Spleen (tissue), 11 donors: Measurements from ENCODE around the gene OFD1. TPM values are rescaled to one million over a fixed set of nuclear protein-coding genes. Genes with fewer than 3 reads are reported as not detected.

Experiments used
- DNase-seq: peaks from one replicate; pipeline ENCODE4 v3.0.0-alpha.2; 2020
- H3K27ac ChIP-seq, 8 donors: fragments of 200-600 bp; sonication (generic) in 7 of 8; 1 replicate in 4 of 8; 2 replicates in 4 of 8; pipeline versions ENCODE4 v1.5.0 to v1.8.0; 2016 to 2021; ENCODE audit warnings: inconsistent platforms in 4 of 8, mild to moderate bottlenecking in 4 of 8, moderate library complexity in 1 of 8
- H3K27me3 ChIP-seq, 7 donors: fragments of 200-600 bp; sonication (generic) in 6 of 7; replicated peaks in 1 of 7; 1 replicate in 4 of 7; 2 replicates in 3 of 7; pipeline versions ENCODE4 v1.5.0 to v1.8.0; 2016 to 2021; ENCODE audit warnings: inconsistent platforms in 3 of 7, mild to moderate bottlenecking in 1 of 7
- H3K36me3 ChIP-seq, 6 donors: fragments of 200-600 bp; sonication (generic) in 5 of 6; 1 replicate in 4 of 6; 2 replicates in 2 of 6; pipeline versions ENCODE4 v1.5.0 to v1.8.0; 2016 to 2021; ENCODE audit warnings: inconsistent platforms in 2 of 6
- H3K4me1 ChIP-seq, 6 donors: fragments of 200-600 bp; sonication (generic) in 5 of 6; 1 replicate in 3 of 6; 2 replicates in 3 of 6; pipeline versions ENCODE4 v1.5.0 to v1.8.0; 2016 to 2021; ENCODE audit warnings: inconsistent platforms in 3 of 6
- H3K4me3 ChIP-seq, 8 donors: fragments of 200-600 bp; sonication (generic) in 7 of 8; 1 replicate in 4 of 8; 2 replicates in 4 of 8; pipeline versions ENCODE4 v1.5.0 to v1.8.0; 2016 to 2021; ENCODE audit warnings: inconsistent platforms in 4 of 8, mild to moderate bottlenecking in 4 of 8, moderate library complexity in 2 of 8
- H3K9me3 ChIP-seq, 8 donors: fragments of 200-600 bp; sonication (generic) in 7 of 8; 1 replicate in 4 of 8; 2 replicates in 4 of 8; pipeline versions ENCODE4 v1.5.0 to v1.8.0; 2016 to 2021; ENCODE audit warnings: inconsistent platforms in 4 of 8
- POLR2A ChIP-seq, 3 donors: fragments of 450-650 bp; IDR thresholded peaks; one replicate each; pipeline ENCODE4 v1.5.1; 2017; ENCODE audit warnings: antibody characterized with exemption in 3 of 3, mild to moderate bottlenecking in 1 of 3
- POLR2AphosphoS5 ChIP-seq, 3 donors: sonication (generic); formaldehyde crosslinking; IDR thresholded peaks; one replicate each; pipeline ENCODE4 v1.5.1; 2017; ENCODE audit warnings: antibody characterized with exemption in 3 of 3
- WGBS, 5 donors: extraction: QIAGEN DNeasy Blood & Tissue Kit in 3 of 5; methylation state at CpG; one replicate each; pipeline versions ENCODE4 v1.1.5 to v1.1.7; 2013 to 2018; 5-methylcytosine and 5-hydroxymethylcytosine counted together
- intact Hi-C: fragments of 100-400 bp; cut with DNase I; formaldehyde crosslinking; loops from one replicate; pipeline ENCODE4 v1.15.0; 2023; ENCODE audit warnings: low total_unique reads
- polyA plus RNA-seq, 3 donors: library from polyadenylated mRNA; stranded (reverse); fragments of 200-250 nt; gene quantifications; one replicate each; pipeline ENCODE4 v1.2.1, GENCODE V29; 2013
- total RNA-seq, 7 donors: library from RNA; depleted of rRNA in 3 of 7; stranded (reverse); fragments of >200 nt in 3 of 7; fragmentation: NEBNext Ultra II Directional in 4 of 7; extraction: Animal tissue kit (Norgen Biotek cat#: 25700) in 4 of 7; gene quantifications; one replicate each; pipeline versions ENCODE4 v1.1.0 to v1.2.1, GENCODE V29; 2016 to 2021
- TF ChIP-seq, protein P1 (sequence below), 11 experiments: fragments of 200-600 bp in 7 of 11; fragments of 450-650 bp in 4 of 11; sonication (generic) in 4 of 11; IDR thresholded peaks in 8 of 11; conservative IDR thresholded peaks in 3 of 11; 1 replicate in 7 of 11; 2 replicates in 4 of 11; pipeline versions ENCODE4 v1.4.0 to v1.8.0; 2016 to 2021; ENCODE audit warnings: antibody characterized with exemption in 11 of 11, inconsistent platforms in 4 of 11, mild to moderate bottlenecking in 1 of 11
- donor health status: healthy with polysubstance abuse.
- donor health status: DM: no; HTN: no; CAD: no; lungs with moderate emphysema.
- donor health status: DM: no; HTN: no; CAD: no.
- donor health status: Bipolar disorder and iron deficiency.
- donor health status: healthy.
- donor health status: DM: no; HTN: no; CAD: no.
- donor health status: DM: yes; HTN: yes; CAD: no.

OFD1 gene
- total and polyA plus RNA-seq, 10 donors, result 33.6 to 138 (median 50.9) TPM

- intact Hi-C loops, result no loop called here
- WGBS, 5 donors, result 71 to 85% (median 77%) methylated on average over 4 to 5 of the region's 5 CpGs
- H3K9me3 ChIP-seq, result no peaks in the 10 kb centered on the region
- peaks cover 0 to 17% (median 0%) of the 10 kb centered on the region in 6 donors for H3K36me3 ChIP-seq
- peaks cover 10 to 70% (median 36%) of the 10 kb centered on the region in 6 donors for H3K4me1 ChIP-seq
- H3K4me3 ChIP-seq, result no peak overlapping the region
- peak overlapping the region in 1 of 8 donors; percentile 17 for H3K27ac ChIP-seq
- DNase-seq, result no peak
- TF ChIP-seq, protein P1, sequence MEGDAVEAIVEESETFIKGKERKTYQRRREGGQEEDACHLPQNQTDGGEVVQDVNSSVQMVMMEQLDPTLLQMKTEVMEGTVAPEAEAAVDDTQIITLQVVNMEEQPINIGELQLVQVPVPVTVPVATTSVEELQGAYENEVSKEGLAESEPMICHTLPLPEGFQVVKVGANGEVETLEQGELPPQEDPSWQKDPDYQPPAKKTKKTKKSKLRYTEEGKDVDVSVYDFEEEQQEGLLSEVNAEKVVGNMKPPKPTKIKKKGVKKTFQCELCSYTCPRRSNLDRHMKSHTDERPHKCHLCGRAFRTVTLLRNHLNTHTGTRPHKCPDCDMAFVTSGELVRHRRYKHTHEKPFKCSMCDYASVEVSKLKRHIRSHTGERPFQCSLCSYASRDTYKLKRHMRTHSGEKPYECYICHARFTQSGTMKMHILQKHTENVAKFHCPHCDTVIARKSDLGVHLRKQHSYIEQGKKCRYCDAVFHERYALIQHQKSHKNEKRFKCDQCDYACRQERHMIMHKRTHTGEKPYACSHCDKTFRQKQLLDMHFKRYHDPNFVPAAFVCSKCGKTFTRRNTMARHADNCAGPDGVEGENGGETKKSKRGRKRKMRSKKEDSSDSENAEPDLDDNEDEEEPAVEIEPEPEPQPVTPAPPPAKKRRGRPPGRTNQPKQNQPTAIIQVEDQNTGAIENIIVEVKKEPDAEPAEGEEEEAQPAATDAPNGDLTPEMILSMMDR (IDR thresholded peaks at IDR 0.05 in 8 of 11, conservative IDR thresholded peaks at IDR 0.05 in 3 of 11), result no peak
- TF ChIP-seq POLR2A (IDR thresholded peaks at IDR 0.05) (no peak), POLR2AphosphoS5 (IDR thresholded peaks at IDR 0.05) (no peak)
- H3K27me3 ChIP-seq, result peaks cover 0 to 4% (median 0%) of the 10 kb centered on the region in 7 donors
These were observed 32.3 kb upstream of the OFD1 start for GRCh38 chrX:13702111-13702789.

- Histone ChIP-seq H3K9me3 (no peaks in the 10 kb centered on the region), H3K4me3 (no peak overlapping the region), H3K36me3 (peaks cover 0 to 25% (median 2%) of the 10 kb centered on the region in 6 donors), H3K27ac (no peak overlapping the region), H3K27me3 (peaks cover 0 to 4% (median 0%) of the 10 kb centered on the region in 7 donors), H3K4me1 (peaks cover 6 to 62% (median 28%) of the 10 kb centered on the region in 6 donors)
- no peak for DNase-seq
- WGBS, 5 donors, result 81 to 94% (median 89%) methylated on average over 3 of the region's 3 CpGs
- intact Hi-C loops, result no loop called here
- TF ChIP-seq, protein P1 (IDR thresholded peaks at IDR 0.05 in 8 of 11, conservative IDR thresholded peaks at IDR 0.05 in 3 of 11), result no peak
- no peak for TF ChIP-seq POLR2AphosphoS5 (IDR thresholded peaks at IDR 0.05)
- no peak for TF ChIP-seq POLR2A (IDR thresholded peaks at IDR 0.05)
These were observed 31.4 kb upstream of the OFD1 start for GRCh38 chrX:13703135-13703534.

- WGBS, 5 donors, result 36 to 74% (median 66%) methylated on average over 3 of the region's 3 CpGs
- Histone ChIP-seq H3K4me3 (no peak overlapping the region), H3K27ac (no peak overlapping the region), H3K9me3 (no peaks in the 10 kb centered on the region), H3K27me3 (peaks cover 0 to 4% (median 0%) of the 10 kb centered on the region in 7 donors), H3K36me3 (peaks cover 0 to 30% (median 2%) of the 10 kb centered on the region in 6 donors), H3K4me1 (peaks cover 1 to 57% (median 24%) of the 10 kb centered on the region in 6 donors)
- intact Hi-C loops, result no loop called here
- DNase-seq, result no peak
- TF ChIP-seq, protein P1 (IDR thresholded peaks at IDR 0.05 in 8 of 11, conservative IDR thresholded peaks at IDR 0.05 in 3 of 11), result no peak
- no peak for TF ChIP-seq POLR2AphosphoS5 (IDR thresholded peaks at IDR 0.05)
- TF ChIP-seq POLR2A (IDR thresholded peaks at IDR 0.05), result no peak
These were observed 31.0 kb upstream of the OFD1 start for GRCh38 chrX:13703589-13703988.

DNA sequence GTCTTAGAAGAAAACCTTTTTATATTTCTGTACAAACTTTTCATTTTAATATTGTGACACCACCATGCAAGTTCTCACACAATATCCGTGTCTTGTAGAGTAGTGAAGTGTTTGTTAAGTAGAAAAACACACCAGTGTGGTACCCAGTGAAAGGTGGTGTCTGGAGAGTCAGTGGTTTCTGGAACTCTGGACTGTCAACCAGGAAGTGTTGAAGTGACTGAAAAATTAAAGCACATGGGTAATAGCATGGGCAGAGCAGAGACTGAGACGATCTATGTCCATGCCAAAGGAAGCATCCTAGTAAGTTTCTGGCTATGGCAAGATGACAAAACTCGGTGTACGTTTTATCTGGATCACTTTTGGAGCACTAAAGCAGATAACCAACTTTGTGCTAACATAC lies 23.4 kb upstream of the OFD1 start:
- Histone ChIP-seq H3K27me3 (no peaks in the 10 kb centered on the region), H3K9me3 (no peaks in the 10 kb centered on the region), H3K4me3 (no peak overlapping the region), H3K36me3 (peaks cover 0 to 95% (median 26%) of the 10 kb centered on the region in 6 donors), H3K4me1 (no peaks in the 10 kb centered on the region), H3K27ac (peak overlapping the region in 1 of 8 donors; percentile 8)
- no peak for DNase-seq
- no peak for TF ChIP-seq POLR2A (IDR thresholded peaks at IDR 0.05)
- TF ChIP-seq, protein P1 (IDR thresholded peaks at IDR 0.05 in 8 of 11, conservative IDR thresholded peaks at IDR 0.05 in 3 of 11), result no peak
- intact Hi-C loops, result no loop called here
- WGBS, 5 donors, result 85 to 94% (median 87%) methylated on average over 4 of the region's 4 CpGs
